Measurements from ENCODE around the gene NUDT15.
A peak's percentile ranks its signal among the peaks of the same experiment; 100 is the strongest.
"Not testable (repeated sequence)": the region's sequence is repeated elsewhere in the genome, so short reads cannot be mapped to it uniquely, and the experiment has no call there.

The NUDT15 gene

DNA sequence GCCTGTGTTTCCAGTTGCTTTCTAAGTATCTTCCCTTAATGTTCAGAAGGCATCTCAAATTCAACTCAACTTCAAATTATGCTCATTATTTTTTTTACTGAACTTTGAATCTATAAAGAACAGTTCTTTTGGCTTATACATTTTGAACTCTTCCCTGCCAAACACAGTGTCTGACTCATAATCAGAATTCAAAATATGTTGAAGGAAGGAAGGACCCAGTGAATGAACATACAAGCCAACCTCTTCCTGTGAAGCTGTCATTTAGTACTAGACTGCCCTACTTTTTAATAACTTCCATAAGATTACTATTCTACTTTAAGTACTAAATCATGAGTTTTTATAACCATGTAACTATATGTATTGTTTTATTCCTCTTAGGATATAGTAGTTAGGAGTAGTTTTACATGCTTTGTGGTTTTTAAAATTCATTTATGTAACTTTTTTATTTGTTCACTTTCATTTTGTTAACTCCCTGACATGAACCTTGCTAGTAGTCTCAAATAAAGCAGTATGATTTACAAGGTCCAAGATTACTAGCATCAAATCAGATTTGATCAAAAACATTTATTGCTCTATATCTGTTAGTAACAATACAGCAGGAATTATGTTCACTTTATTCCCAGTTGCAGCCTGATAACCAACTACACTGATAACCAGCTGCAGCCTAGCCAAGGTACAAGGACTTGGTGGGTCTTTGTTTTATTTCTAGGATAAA lies 6.4 kb downstream of the NUDT15 start:
- DNase-seq (ENCODE audit: low read depth in 2 of 2) = no peak

- DNase-seq (ENCODE audit: low read depth in 2 of 2) = no peak
Observed at GRCh38 chr13:48050550-48050949, 13.0 kb downstream of the NUDT15 start.

- DNase-seq (ENCODE audit: low read depth in 2 of 2) = no peak
Observed at GRCh38 chr13:48054601-48055000, 17.1 kb downstream of the NUDT15 start.

DNA sequence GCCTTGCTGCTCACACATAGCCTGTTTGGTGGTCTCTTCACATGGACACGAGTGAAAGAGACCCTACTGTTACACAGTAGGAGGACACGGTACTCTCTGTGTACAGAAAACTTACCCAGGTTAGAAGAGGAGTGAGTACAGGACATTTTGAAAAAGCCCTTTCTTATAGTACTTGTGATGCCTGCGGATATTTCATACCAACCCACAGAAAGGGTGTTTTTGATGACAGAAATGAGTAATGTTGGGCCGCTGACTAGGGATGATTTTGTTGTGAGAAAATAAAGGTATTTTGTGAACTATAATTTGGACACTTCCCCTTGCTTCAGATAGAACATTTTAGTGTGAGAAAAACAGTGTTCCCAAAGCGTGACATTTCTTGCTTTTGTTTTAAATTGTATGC lies 18.2 kb downstream of the NUDT15 start:
- DNase-seq (ENCODE audit: low read depth in 2 of 2) = no peak

GRCh38 chr13:48058536-48058935 lies 21.0 kb downstream of the NUDT15 start:
- not testable (repeated sequence) for DNase-seq (ENCODE audit: low read depth in 2 of 2)

GRCh38 chr13:48059951-48060350 lies 22.4 kb downstream of the NUDT15 start:
- DNase-seq (ENCODE audit: low read depth in 2 of 2) = not testable (repeated sequence)

DNA sequence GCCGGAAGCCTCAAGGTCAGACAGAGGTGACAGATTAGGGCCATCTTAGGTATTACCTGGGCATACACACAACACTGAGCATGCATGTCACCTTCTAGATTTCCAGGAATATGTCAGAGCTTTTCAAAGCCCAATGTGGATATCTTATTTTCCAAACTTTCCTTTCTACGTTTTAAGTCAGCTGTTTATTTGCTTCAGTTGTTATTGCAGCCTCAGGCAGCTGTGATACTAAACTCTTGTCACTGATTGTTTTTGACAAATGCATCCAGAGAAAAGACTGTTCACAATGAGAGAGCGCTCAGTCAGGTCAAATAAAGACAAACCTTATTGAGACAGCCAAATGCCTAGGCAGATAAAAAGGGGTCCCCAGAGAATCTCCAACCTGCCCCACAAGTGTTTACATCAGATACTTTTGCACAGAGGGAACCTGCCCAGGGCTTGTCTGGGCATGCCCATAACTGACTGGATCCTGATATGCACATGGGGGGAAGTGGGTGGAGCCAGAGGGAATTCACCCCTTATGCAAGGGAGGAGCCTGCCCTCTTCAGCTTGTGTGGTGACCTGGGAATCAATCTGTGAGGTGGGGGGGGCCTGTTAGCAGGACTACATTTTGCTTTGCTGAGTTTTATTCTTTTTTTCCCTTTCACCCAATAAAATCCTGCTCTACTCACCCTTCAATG lies 28.9 kb downstream of the NUDT15 start:
- peak in 1 of 2 donors; percentile 13 for DNase-seq (ENCODE audit: low read depth in 2 of 2)

GRCh38 chr13:48068036-48068435 lies 30.5 kb downstream of the NUDT15 start:
- DNase-seq (ENCODE audit: low read depth in 2 of 2) = no peak

- DNase-seq (ENCODE audit: low read depth in 2 of 2) = no peak
Observed at GRCh38 chr13:48068952-48069351, 31.4 kb downstream of the NUDT15 start.

- DNase-seq (ENCODE audit: low read depth in 2 of 2) = no peak
Observed at GRCh38 chr13:48069573-48069972, 32.0 kb downstream of the NUDT15 start.

GRCh38 chr13:48070942-48071341 lies 33.4 kb downstream of the NUDT15 start:
- DNase-seq (ENCODE audit: low read depth in 2 of 2) = no peak

DNA sequence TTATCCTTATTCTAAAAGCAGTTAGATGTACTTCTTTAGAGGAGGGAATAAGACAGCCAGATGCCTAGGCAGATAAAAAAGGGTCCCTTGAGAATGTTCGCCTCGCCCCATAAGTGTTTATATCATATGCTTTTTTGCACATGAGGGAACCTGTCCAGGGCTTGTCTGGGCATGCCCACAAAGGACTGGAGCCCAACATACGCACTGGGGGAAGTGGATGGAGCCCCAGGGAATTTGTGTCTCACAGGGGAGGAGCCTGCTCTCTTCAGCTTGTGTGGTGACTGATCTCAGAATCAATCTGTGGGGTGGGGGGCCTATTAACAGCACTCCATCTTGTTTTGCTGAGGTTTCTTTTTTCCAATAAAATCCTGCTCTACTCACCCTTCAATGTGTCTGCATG lies 34.8 kb downstream of the NUDT15 start:
- no peak for DNase-seq (ENCODE audit: low read depth in 2 of 2)

GRCh38 chr13:48072787-48073186 lies 35.3 kb downstream of the NUDT15 start:
- DNase-seq (ENCODE audit: low read depth in 2 of 2) = no peak

GRCh38 chr13:48074006-48074405 lies 36.5 kb downstream of the NUDT15 start:
- DNase-seq (ENCODE audit: low read depth in 2 of 2) = no peak

GRCh38 chr13:48078251-48078656 lies 40.7 kb downstream of the NUDT15 start:
- DNase-seq (ENCODE audit: low read depth in 2 of 2) = peak in 1 of 2 donors; percentile 2

DNA sequence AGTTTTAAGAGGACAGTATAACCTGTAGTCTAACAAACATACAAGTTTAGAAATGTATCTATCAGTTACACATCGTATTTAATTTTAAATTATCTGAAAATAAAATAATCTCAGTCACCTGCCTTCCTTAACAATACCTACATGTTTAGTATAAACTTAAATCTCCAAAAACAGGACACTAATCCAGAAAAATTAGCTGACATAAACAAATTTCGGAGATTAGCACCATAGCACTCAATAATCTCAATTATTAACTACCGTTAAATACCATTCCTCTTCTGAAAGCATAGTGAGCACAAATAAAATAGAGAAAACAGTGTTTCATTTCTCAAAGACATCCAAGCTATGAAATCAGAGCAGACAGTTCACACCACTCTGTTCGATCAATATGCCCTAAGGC lies 44.2 kb downstream of the NUDT15 start:
- DNase-seq (ENCODE audit: low read depth in 2 of 2) = no peak

- DNase-seq (ENCODE audit: low read depth in 2 of 2) = no peak
Observed at GRCh38 chr13:48086272-48086671, 48.7 kb downstream of the NUDT15 start.

GRCh38 chr13:48093588-48093987 lies 56.1 kb downstream of the NUDT15 start:
- DNase-seq (ENCODE audit: low read depth in 2 of 2) = no peak

GRCh38 chr13:48094404-48094780 lies 56.9 kb downstream of the NUDT15 start:
- DNase-seq (ENCODE audit: low read depth in 2 of 2) = no peak

GRCh38 chr13:48094781-48095502 lies 57.4 kb downstream of the NUDT15 start, which contains the start of gene MED4:
MED4 (minus strand) TSS chr13:48095104; CDS start chr13:48095078, 26 bp downstream.
- DNase-seq (ENCODE audit: low read depth in 2 of 2) = peak; percentile 92 to 96

GRCh38 chr13:48096670-48097069 lies 59.1 kb downstream of the NUDT15 start:
- no peak for DNase-seq (ENCODE audit: low read depth in 2 of 2)
